Stimulated activated CD4-positive, alpha-beta T cell treated with anti-CD3 and anti-CD28 coated beads, TNF-alpha, amount 100 ng/mL, for 1 hour (primary cell): ENCODE results near the gene MYH6.

ENCODE experiments used
- DNase-seq, 3 donors: peaks; one replicate each; pipeline ENCODE4 v3.0.0-alpha.2; 2020; ENCODE audit warnings: low read depth in 3 of 3, low spot score in 1 of 3

The MYH6 gene

DNA sequence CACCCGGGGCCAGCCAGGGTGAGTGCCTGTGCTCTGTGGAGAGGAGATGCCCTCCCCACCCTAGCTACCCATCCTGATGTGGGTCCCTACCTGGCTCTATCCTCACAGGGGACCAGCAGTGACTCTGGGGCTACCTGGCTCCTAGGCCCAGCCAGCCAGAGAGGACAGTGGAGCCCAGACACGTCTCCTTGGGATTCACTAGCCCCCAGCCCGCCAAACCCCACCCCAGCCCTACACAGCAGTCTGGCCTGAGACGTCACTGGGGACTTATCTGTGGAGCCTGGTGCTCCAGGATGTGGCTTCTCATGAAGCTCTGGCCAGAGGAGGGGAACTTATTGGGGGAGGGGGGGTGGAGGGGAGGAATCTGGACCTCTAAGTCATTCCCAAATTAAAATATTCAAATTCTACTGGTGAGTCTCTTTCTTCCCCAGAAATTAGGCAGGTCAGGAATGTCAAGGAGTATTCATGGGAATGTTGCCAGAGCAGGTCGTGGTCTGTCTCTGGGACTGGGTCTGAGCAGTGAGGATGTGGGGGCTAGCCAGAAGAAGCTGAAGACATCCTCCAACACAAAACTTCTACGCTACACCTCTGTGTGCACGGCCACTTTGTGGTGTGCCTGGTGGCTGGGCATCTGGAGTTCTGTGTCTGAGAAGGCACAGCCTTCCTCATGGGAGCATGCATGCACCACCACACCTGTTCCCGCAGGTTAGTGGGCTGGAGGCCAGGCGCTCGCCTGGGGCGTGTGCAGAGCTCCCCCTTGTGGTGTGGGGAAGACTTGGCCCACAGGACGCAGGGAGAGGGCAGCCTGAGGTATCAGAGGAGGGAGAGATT is 28.5 kb downstream of the MYH6 start:
- peak; percentile 10 to 53 (median 50) for DNase-seq

DNA sequence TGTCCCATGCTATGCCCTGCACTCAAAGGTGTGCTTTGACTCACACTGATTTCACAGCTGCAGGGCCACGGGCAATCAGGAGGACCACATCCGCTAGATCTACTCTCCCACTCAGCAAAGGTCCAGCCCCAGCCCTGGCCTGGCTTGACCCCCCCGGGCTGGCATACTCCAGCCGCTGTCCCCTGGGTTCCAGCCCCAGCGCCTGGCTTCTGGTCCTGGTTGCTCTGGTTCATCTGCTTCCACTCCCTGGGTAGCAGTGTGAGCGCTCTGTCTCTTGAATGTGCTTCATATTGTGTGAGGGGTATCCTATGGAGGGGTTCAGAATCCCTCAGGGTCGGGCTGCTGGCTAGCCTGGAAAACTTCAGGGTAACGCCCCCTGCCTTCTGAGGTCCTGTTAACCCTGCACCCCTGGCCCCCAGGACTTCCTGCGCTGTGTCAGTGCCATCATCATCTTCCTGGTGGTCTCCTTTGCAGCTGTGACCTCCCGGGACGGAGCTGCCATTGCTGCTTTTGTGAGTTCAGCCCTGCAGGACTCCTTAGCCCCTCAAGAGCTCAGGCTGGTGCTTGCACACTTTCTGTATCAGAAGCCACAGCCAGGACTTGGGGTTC is 29.4 kb downstream of the MYH6 start:
- no peak for DNase-seq

DNA sequence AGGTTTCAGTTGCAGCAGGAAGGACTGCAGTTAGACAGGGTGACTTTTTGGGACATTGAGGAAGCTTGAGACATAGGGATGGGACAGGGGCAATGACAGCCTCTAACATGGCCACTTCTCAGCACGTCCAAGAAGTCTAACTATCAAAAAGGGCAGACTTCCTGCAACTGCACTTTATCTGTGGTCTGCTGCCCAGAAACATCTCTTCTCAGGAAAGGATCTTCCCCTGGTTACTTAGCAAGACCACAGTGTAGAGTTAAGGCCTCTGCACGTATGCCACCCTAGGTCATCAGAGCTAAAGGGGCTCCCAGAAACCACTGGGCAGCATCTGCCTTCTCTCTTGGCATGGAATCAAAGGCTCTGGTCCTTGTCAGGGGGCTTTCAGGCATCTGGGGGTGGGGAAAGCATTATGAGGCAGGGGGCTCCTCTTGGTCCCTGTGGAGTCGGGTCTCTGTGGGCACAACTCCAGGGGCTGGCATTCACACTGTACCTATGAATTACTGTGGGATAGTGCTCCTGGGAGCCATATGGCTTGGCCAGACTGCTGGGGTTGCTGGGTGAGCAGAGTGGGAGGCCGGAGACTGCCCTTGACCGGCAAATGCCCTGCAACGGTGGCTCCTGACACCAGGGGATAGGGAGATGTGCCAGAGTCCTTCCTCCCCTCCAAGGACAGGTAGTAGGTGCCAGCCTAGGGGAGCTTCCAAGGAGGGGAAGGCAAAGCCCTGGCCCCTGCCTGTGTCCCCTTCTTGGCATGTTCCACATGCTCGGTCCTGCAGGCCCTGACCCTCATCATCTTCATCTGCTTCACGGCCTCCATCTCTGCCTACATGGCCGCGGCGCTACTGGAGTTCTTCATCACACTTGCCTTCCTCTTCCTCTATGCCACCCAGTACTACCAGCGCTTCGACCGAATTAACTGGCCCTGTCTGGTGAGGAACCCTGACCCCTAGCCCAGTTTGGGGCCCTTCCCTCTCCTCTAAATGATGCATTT is 30.2 kb downstream of the MYH6 start:
- no peak for DNase-seq

DNA sequence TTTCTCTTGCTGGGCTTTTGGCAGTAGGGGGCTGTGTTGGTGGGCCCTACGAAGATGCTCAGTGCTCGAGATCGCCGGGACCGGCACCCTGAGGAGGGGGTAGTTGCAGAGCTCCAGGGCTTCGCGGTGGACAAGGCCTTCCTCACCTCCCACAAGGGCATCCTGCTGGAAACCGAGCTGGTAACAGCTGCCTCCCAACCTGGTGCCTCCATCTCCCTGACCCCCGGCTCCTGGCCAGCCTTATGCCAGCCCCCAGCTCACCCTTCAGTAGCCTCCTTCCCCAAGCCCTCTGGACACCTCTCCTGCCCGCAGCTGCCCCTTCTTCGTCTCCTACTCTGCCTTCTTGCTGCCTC is 30.9 kb downstream of the MYH6 start:
- DNase-seq, result no peak

DNA sequence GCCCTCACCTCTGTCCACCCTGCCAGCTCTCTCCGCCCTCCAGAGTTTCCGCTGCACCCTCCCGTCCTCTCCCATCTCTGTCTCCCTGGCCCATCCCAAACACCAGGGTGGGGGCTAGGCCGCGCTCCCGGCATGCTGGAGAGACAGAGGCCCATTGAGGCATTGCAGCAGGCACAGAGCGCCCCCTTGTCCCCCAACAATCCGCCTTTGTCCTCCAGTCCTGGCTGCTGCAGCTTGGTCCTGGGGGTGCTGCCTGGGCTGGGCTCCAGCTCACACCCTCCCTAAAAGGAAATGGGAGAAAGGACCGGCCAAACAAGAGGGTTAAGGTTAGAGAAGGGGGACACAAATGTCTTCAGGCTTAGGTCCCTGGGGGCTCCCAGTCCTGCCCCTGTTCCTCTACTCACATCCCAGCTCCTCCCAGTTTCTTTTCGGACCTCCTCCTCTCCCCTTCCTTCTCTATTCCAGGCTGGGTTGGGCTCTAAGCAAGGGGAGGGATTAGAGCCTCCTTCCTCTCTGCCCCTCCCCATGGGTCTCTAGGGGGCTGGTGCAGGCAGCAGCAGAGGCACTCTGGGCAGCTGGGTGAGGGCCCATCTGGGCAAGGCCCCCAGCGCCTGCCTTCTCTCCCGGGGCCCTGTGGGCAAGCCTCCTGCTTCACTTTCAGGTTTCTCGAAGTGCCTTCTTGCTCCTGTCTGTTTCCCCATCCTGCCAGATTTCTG is 31.4 kb downstream of the MYH6 start, which contains the start of gene CMTM5:
TSS of gene CMTM5 (plus strand) at position 565 of the 716 bp plus-strand sequence. CDS start 206 bp downstream, outside the sequence.
- DNase-seq, result no peak

DNA sequence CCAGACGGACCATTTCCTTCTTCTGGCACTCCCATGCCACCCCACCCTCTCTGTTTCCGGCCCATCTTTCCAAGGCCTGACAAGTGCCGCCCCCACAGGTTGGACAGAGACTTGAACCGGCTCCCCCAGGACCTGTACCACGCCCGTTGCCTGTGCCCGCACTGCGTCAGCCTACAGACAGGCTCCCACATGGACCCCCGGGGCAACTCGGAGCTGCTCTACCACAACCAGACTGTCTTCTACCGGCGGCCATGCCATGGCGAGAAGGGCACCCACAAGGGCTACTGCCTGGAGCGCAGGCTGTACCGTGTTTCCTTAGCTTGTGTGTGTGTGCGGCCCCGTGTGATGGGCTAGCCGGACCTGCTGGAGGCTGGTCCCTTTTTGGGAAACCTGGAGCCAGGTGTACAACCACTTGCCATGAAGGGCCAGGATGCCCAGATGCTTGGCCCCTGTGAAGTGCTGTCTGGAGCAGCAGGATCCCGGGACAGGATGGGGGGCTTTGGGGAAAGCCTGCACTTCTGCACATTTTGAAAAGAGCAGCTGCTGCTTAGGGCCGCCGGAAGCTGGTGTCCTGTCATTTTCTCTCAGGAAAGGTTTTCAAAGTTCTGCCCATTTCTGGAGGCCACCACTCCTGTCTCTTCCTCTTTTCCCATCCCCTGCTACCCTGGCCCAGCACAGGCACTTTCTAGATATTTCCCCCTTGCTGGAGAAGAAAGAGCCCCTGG is 32.4 kb downstream of the MYH6 start:
- no peak for DNase-seq

DNA sequence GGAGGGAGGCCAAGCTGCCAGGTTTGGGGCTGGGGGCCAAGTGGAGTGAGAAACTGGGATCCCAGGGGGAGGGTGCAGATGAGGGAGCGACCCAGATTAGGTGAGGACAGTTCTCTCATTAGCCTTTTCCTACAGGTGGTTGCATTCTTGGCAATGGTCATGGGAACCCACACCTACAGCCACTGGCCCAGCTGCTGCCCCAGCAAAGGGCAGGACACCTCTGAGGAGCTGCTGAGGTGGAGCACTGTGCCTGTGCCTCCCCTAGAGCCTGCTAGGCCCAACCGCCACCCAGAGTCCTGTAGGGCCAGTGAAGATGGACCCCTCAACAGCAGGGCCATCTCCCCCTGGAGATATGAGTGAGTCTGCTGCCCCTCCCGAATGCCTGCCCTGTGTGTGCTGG is 35.0 kb downstream of the MYH6 start:
- no peak for DNase-seq

DNA sequence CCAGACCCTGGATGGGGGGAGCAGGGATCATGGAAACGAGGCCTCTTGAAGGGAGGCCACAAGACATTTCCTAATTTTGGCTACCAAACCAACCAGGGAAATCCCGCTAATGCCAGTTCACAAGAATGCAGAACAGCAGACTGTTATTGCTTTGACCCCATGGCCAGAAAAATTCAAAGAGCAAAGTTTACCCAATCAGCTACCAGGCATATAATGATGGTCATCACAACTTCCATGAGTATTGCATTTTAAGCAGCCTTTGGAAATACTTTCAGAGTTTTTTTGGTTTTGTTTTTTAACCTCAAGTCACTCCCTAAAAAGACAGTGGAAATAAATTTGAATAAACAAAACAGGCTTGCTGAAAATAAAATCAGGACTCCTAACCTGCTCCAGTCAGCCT is 35.6 kb downstream of the MYH6 start, which contains the start of gene IL25:
TSS of gene IL25 (plus strand) at position 301 of the 400 bp plus-strand sequence.
- DNase-seq, result no peak

DNA sequence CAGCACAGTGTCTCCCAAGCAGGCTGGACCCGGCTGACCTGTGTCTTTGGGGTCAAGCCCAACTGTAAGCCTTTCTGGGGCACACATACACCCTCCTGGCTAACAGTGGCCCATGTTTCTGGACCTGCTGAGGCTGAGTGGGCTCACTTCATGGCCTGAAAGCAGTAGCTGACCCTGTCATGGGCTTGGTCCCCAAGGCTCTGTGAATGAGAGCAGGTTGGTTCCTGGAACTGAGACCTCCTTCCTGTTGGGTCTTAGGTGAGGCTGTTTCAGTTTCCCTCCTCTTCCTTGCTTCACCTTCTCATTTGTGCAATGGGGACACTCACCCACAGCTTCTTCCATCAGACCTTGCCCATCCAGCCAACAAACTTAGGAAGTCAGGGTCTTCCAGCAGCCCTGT is 36.2 kb downstream of the MYH6 start:
- DNase-seq, result no peak

DNA sequence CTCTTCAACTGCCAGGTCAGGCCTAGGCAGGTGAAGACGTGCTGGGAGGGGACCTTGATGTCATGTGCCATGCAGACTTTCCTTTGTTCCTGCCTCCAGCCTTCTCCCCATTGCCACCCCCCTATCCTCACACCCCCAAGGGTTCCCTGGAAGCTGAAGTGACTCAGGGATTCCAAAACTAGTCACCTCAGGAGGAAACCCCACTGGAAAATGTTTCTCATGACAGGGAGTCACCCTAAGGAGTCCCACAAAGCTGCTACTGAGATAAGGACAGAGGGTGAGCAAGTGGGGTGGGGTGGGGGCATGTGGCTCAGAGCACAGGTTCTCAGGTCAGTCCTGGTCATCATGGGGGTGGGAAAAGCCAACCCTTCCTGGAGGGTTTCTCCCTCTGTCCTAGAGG is 37.9 kb downstream of the MYH6 start:
- DNase-seq, result no peak

DNA sequence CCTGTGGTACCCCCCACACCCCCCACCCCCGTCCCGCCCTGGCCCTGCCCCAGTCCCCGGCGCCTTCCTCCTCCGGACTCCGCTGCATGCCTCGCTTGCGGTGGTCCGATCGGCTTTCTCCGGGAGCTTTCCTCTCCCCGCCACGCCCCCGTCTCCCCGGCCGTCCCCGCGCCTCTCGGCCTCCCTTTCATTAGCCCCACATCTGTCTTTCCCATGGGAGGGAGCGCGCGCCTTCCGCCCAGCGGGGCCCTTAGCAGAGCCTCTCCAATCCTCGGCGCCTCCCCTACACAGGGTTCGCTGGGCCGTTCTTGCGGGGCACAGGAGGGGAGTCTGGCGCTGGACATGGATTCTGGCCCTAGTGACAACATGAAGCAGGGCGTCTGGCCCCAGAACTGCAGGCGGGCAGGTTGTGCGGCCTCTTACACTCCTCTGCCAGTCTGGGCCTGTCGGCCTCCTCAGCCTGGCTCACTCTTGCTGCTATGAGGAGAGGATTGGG is 41.6 kb downstream of the MYH6 start:
- DNase-seq, result no peak

DNA sequence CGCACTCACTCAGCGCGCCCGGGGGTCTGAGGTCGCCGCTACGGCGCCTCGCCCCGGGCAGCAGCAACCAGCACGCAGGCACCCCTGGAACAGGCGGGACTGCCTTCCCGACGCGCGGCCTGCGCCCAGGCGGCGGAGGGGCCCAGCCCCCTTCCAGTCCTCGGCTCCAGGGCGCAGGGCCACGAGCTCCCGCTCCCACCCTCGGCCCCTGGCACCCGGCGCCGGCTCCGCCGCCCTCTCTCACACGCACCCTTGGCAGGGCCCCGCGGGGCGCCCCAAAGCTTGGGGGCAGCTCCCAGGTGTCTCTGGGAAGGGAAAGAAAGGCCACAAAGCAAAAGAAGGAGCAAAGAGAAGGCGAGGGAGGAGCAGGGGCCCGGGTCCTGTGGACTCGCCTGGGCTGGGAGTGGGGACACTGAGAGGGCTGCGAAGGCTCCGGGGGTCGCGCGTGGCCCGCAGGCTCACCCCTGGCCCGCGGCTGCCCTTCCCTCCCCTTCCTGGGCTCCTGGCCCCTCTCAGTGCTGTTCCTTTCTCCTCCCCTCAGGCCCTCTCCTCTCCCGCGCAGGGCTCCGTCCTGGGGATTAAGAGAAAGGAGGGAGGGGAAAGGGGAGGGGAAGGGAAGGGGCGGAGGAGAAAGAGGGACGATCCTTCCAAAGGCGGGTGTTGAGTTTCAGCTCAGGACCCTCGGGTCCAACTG is 42.2 kb downstream of the MYH6 start:
- DNase-seq, result no peak

DNA sequence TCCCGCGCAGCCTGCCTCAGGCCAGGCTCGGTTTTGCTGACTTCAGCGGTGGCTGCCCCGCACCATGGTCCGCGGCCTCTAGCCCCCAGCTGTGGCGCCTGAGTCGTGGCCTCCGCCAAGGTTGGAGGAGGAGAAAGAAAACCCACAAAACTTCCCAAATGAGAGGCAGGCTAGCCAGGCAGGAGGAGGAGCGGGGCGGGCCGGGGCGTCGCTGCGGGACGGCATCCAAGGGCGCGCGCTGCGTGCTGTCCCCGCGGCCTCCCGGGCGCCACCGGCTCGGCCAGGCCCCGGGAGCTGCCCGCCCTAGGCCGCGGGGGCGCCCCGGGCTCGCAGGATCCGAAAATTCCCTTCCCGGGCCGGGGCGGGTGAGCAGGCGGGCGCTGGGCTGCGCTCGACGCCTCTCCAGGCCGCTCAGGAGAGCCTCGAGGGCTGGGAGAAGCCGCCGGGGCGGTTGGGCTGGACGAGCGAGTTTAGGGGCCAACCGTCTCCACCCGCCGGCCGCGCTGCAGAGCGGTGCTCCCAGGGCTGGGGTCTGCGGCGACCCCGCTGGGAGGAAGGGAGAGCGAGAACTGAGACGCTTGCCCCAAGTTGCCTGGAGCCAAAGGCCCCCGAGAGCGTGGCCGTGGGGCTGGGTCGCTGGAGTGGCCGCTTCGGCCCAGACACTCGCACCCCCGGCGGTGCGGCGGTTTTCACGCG is 42.9 kb downstream of the MYH6 start, which contains the start of gene EFS:
TSS of gene EFS (minus strand) at position 137 of the 696 bp plus-strand sequence. CDS start 147 bp downstream, outside the sequence.
- no peak for DNase-seq

DNA sequence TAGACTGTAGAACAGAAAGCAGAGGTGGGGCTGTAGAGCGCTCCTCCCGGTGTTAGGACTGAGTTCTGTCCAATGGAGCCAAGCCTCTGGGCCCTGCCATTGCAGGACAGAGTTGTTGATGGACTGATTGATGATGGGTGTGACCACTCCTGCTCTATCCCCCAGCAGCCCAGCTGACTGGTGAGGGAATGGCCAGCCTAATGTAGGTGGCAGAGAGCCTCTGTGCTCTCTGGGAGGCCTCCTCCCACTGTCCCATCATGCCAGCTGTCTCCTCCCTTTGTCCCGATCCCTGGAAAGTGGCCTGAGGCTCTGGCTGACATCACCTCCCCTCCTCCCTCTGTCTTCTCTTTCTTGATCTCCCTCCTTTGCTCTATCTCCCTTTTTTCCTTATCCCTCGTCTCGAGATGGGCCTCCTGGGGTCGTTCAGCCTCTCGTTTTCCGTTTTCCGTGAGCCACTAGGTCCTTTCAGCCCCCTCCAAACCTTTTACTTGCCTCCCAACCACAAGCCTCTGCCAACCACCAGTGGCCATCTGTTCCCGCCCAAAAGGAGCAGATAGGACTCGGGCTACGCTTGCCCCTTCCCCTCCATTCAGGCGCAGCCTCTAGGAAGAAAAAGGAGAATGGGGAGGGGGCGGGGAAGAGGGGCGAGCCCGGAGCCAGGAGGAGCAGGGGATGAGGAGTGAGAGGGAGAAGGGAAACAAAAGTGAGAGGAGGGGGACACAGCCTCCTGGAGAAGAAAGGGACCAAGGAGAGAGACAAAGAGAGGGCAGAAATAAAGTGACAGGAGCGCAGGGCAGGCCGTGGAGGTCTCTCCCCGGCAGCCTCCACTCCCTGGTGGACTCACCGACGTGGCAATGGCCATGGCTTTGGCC is 43.7 kb downstream of the MYH6 start:
- DNase-seq, result no peak

DNA sequence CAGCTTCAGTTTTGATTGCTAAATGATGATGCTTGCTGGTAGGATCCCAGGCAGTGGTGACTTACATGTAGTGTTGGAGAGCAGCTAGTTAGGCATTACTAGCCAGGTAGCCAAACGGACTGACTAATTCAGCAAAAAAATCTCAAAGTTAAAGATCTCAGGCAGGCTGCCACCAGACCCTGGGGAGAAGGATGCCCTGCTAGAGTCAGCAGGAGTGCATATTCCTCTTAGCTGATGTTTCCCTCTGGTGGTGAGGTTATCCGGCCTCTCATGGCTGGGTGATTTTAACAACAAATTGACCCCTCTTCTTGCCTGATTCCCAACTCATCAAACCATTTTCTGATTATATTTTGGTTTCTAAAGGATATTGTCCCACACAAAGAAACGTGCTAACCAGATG is 45.9 kb downstream of the MYH6 start:
- DNase-seq, result no peak

DNA sequence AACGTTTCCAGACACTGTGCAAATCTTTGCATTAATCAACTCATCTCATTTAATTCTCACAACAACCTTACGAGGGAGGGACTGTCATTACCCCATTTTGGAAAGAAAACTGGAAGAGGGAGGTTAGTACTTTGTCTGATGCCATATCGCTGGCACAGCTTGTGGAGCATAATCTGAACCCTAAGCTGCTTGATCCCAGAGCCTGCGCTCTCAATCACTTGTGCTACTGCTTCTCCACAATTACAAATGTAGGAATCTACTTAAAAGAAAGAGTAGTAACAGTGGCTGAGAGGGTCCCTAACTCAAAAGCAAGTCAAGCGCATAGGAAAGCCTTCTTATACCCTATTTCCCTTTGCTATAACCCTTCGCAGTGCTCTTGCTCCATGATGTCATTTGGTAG is 46.3 kb downstream of the MYH6 start:
- DNase-seq, result no peak

DNA sequence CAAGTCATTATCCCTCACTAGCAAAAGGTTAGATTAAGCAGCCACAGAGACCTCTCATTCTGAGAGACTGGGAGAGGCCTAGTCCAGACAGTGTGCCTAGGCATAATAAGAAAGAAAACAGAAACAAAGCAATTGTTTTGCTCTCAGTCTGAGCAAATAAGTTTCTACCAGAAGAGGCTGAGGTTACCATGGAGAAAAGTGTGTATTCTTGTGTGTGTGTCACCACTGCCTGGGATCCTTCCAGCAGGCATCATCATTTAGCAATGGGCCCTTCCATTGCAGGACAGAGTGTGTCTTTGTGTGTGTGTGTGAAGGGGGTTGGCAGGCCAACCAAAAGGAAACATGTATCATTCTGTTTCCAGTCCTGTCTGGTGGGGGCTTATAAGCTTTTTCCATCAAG is 46.8 kb downstream of the MYH6 start:
- no peak for DNase-seq

DNA sequence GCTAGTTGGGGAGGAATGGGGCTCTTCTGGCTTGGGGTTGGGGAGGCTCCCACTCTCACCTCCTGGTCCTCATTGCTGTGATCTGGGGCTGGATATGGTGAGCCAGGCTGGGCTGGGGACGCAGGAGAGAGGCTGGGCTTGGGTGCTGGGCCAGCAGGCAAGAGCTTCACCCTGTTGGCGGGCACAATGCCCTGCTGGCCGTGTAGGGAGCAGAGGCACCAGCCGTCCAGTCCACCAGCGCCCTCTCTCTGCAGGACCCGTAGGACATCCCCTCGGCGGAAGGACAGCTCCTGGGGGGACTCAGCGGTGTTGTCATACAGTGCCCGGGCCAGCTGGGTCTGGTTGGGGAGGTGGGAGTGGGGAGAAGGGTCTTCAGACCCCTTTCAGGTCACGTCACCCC is 47.6 kb downstream of the MYH6 start:
- no peak for DNase-seq
